Nucleus accumbens (tissue), 56 donors: ENCODE results near the gene STX7.
A peak's percentile ranks its signal among the peaks of the same experiment; 100 is the strongest.

Experiments used
- DNase-seq, 56 donors: peaks; one replicate each; lab custom pipeline; 2025; lab: John Stamatoyannopoulos, UW

The STX7 gene

DNA sequence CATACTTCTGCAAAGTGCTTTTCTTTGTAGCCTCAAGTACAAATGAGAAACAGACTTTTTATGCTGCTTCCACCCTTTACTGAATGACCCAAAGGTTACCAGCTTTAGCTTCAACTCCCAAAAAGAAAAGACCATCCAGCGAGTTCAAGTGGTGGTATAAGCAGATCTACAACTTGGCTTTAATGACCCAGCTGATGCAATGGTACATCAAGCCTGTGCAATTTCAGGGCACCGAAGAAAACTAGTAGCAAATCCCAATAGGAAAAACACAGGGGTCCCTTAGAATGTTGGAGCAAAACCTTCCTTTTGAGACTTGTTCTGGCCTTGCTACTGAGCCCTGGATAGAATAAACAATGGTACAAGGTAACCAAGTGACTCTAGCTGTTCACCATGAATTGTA, 33.8 kb downstream of the STX7 start:
- DNase-seq: no peak

DNA sequence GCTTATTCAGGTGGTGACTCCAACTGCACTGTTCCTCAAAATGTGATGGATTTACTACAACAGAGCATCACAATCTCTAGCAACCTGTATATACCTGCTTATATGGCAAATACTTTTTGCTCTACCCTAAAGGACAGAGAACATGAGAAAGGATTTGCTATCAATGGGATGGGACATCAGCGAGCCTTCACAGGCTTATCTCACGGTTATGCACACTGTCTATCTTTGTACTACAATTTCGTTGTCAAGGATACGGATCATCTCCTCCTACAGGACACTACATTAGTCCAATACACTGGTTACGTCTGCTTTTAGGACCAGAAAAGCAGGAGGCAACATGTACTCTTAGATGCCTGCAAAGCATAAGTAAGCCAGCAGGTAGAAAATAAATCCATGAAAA, 34.2 kb downstream of the STX7 start:
- no peak for DNase-seq

- no peak for DNase-seq
These were observed 34.6 kb downstream of the STX7 start for GRCh38 chr6:132478266-132478665.

DNA sequence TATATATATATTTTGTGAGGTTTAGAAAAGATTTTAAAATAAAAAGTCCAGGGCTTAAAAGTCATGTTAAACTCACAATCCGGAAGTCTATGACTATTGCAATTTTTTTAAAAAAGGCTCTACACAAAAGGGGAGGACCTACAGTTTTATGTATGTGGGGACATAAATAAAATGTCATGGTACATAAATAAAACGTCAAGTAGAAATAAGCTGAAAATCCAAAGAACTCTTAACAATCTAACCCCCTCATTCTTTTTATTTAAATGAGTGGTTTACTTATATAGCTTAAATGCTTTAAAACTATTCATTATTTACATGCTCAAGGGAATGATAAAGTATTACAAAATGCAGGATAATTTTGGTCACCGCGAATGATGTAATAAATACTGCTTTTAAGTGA, 36.2 kb downstream of the STX7 start:
- no peak for DNase-seq

DNA sequence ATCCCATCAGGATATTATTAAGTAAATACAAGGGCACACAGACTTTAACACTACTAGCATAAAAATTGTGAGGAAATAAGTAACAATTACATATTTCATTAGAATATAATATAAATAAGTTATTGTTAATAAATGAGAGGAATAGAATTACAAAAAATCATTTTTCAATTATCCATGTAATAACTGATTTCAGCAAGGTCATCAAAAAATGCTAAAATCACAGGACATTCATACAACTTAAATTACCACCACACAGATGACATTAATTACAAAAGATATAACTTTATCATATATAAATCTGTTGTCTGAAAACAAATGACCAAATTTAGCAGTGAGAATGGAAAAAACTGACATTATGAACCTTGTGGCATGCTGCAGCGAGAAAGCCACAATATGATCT, 37.0 kb downstream of the STX7 start:
- DNase-seq: no peak

DNA sequence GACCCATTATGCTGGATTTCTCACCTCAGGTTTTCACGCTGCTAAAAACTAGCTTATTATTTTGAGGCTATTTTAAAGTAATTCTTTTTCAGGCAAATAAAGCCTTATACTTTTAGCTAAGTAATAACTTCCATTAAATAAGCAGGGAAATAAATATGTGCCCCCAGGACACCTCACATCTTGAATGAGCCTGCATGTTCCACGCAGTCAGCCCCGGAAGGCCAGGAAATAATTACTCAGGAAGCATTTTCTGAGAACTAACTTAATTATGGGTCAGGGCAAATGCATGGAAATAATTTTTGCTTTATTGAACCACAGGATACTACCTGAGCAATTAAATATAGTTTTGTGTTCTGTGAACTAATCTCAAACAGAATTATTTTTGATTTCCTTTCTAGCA, 41.1 kb downstream of the STX7 start:
- DNase-seq: no peak

GRCh38 chr6:132466952-132467351, 46.0 kb downstream of the STX7 start:
- no peak for DNase-seq

DNA sequence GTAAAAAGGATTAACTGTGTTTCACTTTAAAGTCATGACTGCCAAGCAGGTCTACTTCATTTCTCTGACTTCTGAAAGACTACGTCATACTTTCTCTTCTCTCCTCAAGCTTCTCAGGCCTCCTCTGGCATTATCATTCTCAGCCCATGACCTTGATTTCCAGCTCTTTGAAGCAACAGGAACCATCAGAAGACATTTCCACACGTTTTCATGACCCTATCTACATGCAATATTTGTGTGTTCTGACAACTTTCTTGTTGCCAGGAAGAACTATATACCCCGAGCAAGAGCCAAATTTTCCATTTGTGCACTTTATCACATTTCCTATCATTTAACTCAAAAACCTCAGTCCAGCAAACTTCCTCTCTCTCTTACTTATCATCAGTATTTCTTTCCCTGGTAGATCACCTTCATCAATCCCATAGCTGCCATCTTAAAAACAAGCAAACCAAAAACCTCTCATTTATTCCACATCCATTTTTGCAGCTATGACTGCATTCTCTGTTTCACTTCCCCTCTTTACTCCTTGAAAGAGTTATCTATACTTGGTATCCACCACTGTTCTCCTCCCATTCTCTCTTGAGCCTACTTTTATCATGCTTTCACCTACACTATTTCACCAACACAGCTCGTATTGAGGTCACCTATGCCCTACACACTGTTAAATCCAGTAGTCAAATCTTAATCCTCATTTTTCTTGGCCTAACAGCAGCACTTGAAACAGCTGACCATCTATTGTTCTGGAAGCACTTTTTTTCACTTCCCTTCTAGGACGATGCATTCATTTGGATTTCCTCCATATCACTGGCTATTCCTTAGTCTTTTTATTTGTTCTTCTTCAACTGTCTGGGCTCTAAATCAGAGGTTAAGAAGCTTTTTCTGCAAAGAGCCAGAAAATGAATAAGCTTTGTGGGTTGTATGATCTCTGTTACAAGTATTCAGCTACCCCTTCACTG, 47.1 kb downstream of the STX7 start:
- no peak for DNase-seq

- no peak for DNase-seq
These were observed 48.2 kb downstream of the STX7 start for GRCh38 chr6:132464538-132465256.

DNA sequence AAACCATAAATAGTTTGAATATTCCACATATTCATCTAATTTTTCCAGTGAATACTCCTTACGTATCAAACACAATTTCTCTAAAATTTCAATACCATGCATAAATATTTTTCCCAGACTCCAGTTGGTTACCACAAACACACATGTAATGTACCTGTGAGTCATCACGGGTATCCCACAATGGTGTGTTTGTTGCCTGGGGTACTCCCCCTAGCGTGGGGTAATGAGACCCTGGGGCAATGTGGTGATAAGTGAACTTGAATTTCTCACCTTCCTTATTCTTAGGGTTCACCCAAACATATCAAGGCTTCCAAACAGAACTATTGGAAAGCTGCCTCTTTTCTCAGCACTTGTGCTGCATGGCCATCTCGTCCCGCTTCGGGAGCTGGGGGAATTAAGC, 51.0 kb downstream of the STX7 start:
- DNase-seq: no peak

DNA sequence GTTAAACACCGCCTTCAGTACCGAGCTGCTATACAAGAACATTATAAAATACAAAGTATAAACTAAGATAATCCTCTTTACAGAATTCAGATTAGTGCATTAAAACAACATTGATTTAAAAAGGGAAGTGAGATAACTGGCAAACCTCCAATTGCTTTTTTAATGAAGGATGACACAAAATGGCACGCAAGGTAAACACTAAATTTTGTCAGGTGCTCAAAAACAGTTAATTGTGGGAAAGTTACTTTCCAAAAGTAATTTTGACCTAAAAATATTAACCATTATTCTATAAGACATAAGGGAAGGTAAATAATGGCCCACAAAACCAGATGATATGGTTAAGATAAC, 53.3 kb downstream of the STX7 start:
- DNase-seq: no peak

DNA sequence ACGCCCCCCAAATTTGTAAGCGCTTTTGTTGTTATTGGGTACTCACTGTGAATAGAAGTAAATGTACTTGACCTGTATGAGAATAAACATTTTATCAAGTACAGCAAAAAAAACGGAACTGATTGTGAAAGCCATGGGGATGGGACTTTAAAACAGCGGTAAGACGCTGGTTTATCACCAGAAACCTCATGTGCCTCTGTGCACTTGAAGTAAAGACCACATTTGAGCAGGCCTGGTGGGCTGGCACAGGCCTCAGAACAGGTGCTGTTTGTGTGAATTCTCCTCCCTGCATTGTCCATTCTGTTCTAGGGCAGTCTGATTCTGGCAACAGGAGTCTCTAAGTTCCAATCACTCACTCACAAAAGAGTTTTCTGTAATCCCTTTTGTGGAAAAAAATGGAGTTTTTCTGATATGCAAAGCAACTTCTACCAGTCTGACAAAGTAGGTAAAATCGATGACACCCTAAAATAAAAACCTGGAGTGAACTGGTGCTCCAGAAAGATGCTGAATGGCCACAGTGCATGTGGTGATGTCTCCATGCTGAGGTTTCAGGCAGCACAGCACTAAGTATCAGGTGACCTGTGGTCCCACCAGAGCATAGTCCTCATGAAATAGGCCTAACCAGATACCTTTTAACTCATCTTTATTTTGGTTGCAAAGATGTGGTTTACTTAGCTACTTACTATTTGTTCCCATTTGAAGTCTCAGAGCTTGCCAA, 53.9 kb downstream of the STX7 start:
- no peak for DNase-seq

DNA sequence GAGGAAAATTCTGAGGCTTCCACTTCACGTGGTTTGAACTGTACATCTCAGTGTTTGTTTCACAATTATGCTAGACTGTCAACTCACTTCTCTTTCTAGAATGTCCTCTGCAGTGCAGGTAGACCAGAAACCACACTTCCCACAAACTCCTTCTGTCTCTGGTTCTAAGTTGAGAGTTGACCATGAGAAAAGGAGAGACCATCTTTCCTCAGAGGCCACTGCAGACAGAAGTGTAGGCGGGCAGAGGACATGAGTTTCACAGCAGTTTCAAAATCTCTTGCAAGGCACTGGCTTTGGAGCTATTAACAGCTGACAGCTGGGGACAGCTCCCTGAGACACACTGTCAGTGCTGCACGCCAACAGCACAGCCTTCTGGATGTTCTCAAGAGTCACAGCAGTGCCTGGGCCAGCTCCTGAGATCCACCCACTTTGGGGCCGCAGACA, 56.2 kb downstream of the STX7 start:
- peak in 1 of 56 donors; percentile 1 for DNase-seq

DNA sequence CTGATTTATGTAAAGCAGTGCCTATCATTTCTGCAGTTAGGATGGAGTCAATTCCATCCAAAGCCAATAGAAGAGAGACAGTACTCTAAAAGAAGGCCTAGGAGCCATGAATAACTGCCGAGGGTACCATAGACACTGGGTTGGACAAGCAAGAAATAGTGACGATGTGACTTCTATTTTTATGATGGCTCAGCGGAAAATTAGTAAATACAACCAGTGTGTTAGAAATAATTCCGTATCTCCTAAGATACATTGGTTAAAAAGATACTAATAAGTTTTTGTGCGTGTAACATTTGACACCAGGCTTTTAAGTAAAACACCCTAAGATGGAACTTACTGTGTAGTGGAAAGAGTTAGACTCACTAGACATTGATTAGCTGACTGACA, 66.1 kb downstream of the STX7 start:
- DNase-seq: no peak

GRCh38 chr6:132446141-132446854, 66.6 kb downstream of the STX7 start:
- DNase-seq: no peak

DNA sequence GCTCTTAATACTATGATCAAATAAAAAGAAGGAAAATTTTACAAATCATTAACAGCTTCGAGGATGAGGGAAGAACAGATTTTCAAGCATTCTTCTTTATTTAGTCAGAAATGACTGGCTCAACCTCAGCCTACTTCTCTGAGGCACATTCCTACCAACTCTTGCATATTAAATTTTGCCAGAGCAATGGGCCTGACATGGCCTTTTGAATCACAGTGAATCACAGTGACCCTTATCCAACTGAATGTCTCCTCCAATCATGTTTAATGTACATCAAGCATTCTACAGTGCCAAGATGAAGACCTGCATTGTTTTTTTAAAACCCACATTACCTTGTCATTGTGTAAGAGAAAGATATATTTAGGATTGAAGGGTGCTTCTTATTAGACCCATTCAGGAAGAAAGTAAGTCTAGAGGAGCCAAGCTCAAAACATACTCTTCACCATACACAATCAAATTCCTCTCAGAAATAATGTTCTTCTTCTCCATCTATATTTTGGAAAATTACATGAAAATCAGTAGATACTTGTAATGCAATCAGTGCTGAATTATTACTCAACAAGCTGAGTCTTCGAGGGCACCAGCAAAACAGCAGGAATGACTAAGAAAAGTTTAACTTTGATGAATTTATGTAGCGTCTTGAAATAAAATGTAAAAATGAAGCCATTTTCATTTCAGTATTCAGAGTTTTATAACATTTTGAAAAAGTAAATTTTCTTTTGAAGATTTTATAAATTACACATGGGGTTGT, 67.5 kb downstream of the STX7 start:
- no peak for DNase-seq

DNA sequence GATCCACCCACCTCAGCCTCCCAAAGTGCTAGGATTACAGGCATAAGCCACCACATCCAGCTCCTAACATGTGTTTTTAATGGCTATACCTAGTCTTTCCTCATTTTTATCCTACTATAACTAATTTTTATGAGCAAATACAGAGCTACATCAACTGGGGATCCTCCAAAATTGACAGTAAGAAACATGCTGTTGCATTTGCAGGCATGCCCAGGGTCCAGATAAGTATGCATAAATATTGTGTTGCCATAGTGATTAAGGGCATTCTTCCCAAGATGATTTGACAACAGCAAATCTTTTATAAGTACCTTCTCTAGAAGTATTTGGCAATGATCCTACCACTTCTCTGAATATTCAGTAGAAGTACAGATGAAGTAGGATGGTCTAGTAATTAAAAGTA, 69.7 kb downstream of the STX7 start:
- no peak for DNase-seq

GRCh38 chr6:132430110-132430509, 82.8 kb downstream of the STX7 start:
- DNase-seq: no peak

DNA sequence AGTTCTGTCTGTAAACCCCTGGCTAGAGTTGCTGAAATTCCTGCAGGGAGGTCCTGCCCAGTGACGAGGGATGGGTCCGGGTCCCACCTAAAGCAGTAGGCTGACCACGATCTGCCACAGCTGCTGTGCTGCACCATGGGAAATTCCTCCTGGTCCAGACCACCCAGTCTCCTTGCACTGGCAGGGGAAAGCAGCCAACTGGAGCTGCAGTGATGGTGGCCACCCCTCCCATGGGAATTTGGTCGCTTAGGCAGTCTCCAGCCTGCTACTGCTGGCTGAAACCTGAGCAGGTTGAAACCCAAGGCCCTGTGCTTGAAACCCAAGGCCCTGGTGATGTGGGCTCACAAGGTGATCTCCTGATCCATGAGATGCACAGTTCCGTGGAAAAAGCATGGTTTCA, 87.7 kb downstream of the STX7 start:
- DNase-seq: no peak

- no peak for DNase-seq
These were observed 89.1 kb downstream of the STX7 start for GRCh38 chr6:132423839-132424238.
